Measurements from ENCODE around the gene CFAP20DC. TPM values are rescaled to one million over a fixed set of nuclear protein-coding genes. Genes with fewer than 3 reads are reported as not detected.

Gene CFAP20DC
- total RNA-seq, 1 experiment from 2014 or later = 4.5 TPM

GRCh38 chr3:58743296-58743695 is 306.5 kb downstream of the CFAP20DC start:
- H3K18ac ChIP-seq (ENCODE audit: insufficient read length, low read depth, low read length) = no peak overlapping the region
- WGBS (ENCODE audit: extremely low coverage, insufficient read length, low lambda C conversion rate) = no CpG with 5 or more reads among the region's 1 CpG
- H3K79me1 ChIP-seq (ENCODE audit: insufficient read depth, low read depth, low read length, poor library complexity, severe bottlenecking) = no peaks in the 10 kb centered on the region
- no peak overlapping the region for H2BK5ac ChIP-seq (ENCODE audit: insufficient read length, low read length)
- H4K20me1 ChIP-seq (ENCODE audit: control insufficient read depth, insufficient read depth, insufficient read length) = no peaks in the 10 kb centered on the region
- Mint-ChIP-seq H3K27ac (no peak overlapping the region), H3K27me3 (ENCODE audit: low read depth) (no peaks in the 10 kb centered on the region), H3K4me3 (no peak overlapping the region), H3K36me3 (ENCODE audit: insufficient read depth in 1 of 3, low read depth in 3 of 3) (no peaks in the 10 kb centered on the region), H3K4me1 (no peaks in the 10 kb centered on the region), H3K9me3 (no peaks in the 10 kb centered on the region)
- DNase-seq = no peak
- H2BK20ac ChIP-seq (ENCODE audit: low read depth, low read length, poor library complexity, severe bottlenecking) = no peak overlapping the region
- H2AK5ac ChIP-seq (ENCODE audit: insufficient read length, low read length) = no peak overlapping the region
- H3K56ac ChIP-seq (ENCODE audit: insufficient read length, low read depth, low read length) = no peak overlapping the region
- no peaks in the 10 kb centered on the region for H3K4me1 ChIP-seq (ENCODE audit: insufficient read depth, low read length)
- H3K4ac ChIP-seq (ENCODE audit: low read depth, low read length) = no peak overlapping the region
- no peak overlapping the region for H4K8ac ChIP-seq (replicated peaks; ENCODE audit: insufficient read length, low read depth, low read length)
- H2BK15ac ChIP-seq (ENCODE audit: low read depth, low read length) = no peak overlapping the region
- H3K9me3 ChIP-seq (ENCODE audit: control insufficient read depth, low read depth, low read length) = no peaks in the 10 kb centered on the region
- H3K27ac ChIP-seq (ENCODE audit: insufficient read length, low read depth, low read length) = no peak overlapping the region
- no peak overlapping the region for H4K5ac ChIP-seq (ENCODE audit: insufficient read length, low read depth, low read length)
- H2BK120ac ChIP-seq (ENCODE audit: low read depth, low read length, poor library complexity, severe bottlenecking) = no peak overlapping the region
- H3K9ac ChIP-seq (ENCODE audit: extremely low read depth, insufficient read length, low read length) = no peak overlapping the region
- H3K23ac ChIP-seq (ENCODE audit: insufficient read length, low read depth, low read length) = no peak overlapping the region
- H4K91ac ChIP-seq (ENCODE audit: insufficient read length, low read depth, low read length) = no peak overlapping the region
- H3T11ph ChIP-seq (ENCODE audit: low read length) = no peak overlapping the region
- no peak overlapping the region for H2AFZ ChIP-seq (ENCODE audit: low read length)
- no peaks in the 10 kb centered on the region for H3K27me3 ChIP-seq (ENCODE audit: insufficient read depth, low read length)
- no peaks in the 10 kb centered on the region for H3K79me2 ChIP-seq (ENCODE audit: insufficient read depth, low read length)
- H3K4me2 ChIP-seq (ENCODE audit: insufficient read depth, insufficient read length, low read length) = no peak overlapping the region
- TF ChIP-seq, protein P1, sequence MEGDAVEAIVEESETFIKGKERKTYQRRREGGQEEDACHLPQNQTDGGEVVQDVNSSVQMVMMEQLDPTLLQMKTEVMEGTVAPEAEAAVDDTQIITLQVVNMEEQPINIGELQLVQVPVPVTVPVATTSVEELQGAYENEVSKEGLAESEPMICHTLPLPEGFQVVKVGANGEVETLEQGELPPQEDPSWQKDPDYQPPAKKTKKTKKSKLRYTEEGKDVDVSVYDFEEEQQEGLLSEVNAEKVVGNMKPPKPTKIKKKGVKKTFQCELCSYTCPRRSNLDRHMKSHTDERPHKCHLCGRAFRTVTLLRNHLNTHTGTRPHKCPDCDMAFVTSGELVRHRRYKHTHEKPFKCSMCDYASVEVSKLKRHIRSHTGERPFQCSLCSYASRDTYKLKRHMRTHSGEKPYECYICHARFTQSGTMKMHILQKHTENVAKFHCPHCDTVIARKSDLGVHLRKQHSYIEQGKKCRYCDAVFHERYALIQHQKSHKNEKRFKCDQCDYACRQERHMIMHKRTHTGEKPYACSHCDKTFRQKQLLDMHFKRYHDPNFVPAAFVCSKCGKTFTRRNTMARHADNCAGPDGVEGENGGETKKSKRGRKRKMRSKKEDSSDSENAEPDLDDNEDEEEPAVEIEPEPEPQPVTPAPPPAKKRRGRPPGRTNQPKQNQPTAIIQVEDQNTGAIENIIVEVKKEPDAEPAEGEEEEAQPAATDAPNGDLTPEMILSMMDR (conservative IDR thresholded peaks at IDR 0.05) = no peak
- H3K23me2 ChIP-seq (ENCODE audit: insufficient read length, low read depth, low read length, poor library complexity, severe bottlenecking) = no peaks in the 10 kb centered on the region
- no peak overlapping the region for H3K14ac ChIP-seq (ENCODE audit: insufficient read depth, low read length)
- no peak overlapping the region for H2BK12ac ChIP-seq (ENCODE audit: insufficient read length, low read depth, low read length)
